Activated CD4-positive, alpha-beta T cell treated with anti-CD3 and anti-CD28 coated beads for 4 hours (primary cell): ENCODE results near the gene POLR2H.
"Not testable (repeated sequence)": the region's sequence is repeated elsewhere in the genome, so short reads cannot be mapped to it uniquely, and the experiment has no call there.

Experiments used
- DNase-seq, 2 donors: peaks; one replicate each; pipeline ENCODE4 v3.0.0-alpha.2; 2020

POLR2H gene

GRCh38 chr3:184336547-184337398 is 24.7 kb upstream of the POLR2H start:
- no peak for DNase-seq

DNA sequence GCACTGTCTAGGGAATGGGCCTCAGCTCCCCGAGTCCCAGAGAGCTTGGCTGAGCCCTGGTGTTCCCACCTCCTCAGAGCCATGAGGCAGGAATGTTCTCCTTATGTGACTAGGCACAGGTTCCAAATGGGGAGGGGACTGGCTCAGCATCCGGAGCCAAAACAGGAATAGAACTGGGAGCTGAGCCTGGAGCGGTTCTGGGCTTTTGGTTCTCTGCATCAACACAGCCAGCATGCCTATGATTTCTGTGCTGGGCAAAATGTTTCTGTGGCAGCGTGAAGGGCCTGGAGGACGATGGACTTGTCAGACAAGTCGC is 24.2 kb upstream of the POLR2H start, which contains the start of gene FAM131A:
TSS of gene FAM131A (plus strand) at position 202 of the 316 bp plus-strand sequence. CDS start at position 233, 31 bp downstream.
- DNase-seq, result no peak

- no peak for DNase-seq
Observed at GRCh38 chr3:184337981-184338380, 23.5 kb upstream of the POLR2H start.

GRCh38 chr3:184338511-184338945 is 23.0 kb upstream of the POLR2H start:
- DNase-seq, result no peak

- DNase-seq, result no peak
Observed at GRCh38 chr3:184339001-184339400, 22.5 kb upstream of the POLR2H start.

DNA sequence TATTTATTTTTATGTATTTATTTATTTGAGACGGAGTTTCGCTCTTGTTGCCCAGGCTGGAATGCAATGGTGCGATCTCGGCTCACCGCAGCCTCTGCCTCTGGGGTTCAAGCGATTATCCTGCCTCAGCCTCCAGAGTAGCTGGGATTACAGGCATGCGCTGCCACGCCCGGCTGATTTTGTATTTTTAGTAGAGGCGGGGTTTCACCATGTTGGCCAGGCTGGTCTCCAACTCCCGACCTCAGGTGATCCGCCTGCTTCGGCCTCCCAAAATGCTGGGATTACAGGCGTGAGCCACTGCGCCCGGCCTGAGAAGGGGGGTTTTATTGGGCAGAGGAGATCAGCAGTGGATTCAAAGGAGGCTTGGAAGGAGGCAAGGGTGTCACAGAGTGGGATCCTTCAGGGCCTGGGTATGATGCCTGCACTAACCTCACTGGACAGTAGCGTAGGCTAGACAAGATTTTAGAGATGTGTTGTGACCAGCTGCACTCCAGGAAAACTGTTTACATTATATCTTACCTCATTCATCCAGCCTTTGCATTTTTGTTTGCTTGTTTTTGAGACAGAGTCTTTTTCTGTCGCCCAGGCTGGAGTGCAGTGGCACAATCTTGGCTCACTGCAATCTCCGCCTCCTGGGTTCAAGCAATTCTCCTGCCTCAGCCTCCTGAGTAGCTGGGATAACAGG is 21.9 kb upstream of the POLR2H start:
- not testable (repeated sequence) for DNase-seq

GRCh38 chr3:184341925-184342324 is 19.6 kb upstream of the POLR2H start:
- no peak for DNase-seq

DNA sequence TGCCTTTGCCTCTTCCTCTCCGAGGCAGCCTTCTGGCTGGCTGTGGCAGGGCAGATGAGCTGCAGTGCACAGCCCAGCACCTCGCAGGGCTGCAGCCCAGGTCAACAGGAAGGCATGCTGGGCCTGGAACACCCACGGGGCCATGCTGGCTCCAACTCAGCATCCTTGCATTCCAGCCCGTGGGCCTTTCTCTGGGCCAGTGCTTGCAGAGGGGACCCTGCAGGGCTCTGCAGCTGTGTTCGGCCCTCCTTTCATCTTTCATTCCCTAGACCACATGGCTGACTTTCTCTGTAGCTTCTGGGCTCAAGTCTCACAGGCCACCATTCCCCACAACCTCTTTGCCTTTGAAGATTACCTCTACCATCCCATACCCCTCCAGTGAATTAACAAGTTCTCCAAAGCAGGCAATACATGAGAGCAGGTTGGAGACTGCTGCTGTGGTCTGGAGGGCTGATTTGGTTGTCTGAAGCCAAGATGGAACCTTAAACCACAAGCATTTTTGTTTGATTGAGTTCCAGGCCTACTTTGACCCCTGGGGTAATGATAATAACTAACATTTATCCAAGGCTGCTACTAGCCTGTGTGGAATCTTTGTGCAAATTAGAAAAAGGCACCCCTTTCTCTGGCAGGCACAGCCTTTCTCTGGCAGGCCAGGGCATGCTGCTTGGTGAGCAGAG is 18.2 kb upstream of the POLR2H start:
- no peak for DNase-seq

DNA sequence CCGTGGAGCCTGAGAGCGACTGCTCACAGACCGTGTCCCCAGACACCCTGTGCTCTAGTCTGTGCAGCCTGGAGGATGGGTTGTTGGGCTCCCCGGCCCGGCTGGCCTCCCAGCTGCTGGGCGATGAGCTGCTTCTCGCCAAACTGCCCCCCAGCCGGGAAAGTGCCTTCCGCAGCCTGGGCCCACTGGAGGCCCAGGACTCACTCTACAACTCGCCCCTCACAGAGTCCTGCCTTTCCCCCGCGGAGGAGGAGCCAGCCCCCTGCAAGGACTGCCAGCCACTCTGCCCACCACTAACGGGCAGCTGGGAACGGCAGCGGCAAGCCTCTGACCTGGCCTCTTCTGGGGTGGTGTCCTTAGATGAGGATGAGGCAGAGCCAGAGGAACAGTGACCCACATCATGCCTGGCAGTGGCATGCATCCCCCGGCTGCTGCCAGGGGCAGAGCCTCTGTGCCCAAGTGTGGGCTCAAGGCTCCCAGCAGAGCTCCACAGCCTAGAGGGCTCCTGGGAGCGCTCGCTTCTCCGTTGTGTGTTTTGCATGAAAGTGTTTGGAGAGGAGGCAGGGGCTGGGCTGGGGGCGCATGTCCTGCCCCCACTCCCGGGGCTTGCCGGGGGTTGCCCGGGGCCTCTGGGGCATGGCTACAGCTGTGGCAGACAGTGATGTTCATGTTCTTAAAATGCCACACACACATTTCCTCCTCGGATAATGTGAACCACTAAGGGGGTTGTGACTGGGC is 16.8 kb upstream of the POLR2H start:
- DNase-seq, result no peak

GRCh38 chr3:184345317-184346144 is 16.0 kb upstream of the POLR2H start:
- DNase-seq, result no peak

GRCh38 chr3:184346480-184347190 is 14.9 kb upstream of the POLR2H start:
- DNase-seq, result no peak

DNA sequence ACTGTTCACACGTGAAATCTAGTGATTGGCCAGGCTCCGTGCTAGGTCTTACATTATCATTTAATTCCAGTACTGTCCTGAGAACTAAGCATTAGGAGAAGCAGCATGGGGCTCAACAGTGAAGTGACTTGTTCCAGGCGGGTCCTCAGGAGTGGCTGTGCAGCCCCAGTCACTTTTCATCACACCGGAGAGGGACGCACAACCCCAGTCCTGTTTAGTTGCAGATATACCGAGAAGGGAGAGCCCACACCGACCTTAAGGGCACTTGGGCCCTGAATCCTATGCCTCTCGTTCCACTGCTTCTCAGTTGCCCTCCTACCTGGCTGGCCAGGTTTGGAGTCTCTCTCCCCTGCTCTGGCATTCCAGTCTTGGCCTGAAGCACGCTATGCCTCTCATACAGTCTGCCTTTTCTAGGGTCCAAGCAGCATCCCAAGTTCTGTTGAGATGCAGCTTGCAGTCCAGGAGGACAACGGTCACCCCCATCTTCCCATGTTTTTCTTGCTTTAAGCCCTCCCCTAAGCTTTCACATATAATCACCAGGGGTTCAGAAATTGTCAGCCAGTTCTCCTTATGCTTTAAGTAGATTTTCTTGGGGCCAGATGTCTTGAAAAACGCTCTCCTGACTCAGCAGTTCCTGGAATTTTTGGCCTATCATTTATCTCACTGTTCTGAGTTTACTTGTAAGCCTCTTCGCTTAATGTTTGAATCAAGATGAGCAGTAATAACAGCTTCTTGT is 14.0 kb upstream of the POLR2H start:
- DNase-seq, result no peak

DNA sequence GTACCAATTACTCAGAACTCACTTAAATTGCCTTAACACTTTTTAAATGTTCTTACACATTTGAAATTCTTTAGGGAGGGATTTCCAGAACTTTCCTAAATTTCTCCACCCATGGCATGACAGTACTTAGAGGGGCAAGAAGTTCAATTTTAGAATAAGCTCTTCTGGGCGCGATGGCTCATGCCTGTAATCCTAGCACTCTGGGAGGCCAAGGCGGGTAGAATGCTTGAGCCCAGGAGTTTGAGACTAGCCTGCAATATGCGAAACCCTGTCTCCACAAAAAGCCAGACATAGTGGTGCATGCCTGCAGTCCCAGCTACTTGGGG is 13.5 kb upstream of the POLR2H start:
- no peak for DNase-seq

DNA sequence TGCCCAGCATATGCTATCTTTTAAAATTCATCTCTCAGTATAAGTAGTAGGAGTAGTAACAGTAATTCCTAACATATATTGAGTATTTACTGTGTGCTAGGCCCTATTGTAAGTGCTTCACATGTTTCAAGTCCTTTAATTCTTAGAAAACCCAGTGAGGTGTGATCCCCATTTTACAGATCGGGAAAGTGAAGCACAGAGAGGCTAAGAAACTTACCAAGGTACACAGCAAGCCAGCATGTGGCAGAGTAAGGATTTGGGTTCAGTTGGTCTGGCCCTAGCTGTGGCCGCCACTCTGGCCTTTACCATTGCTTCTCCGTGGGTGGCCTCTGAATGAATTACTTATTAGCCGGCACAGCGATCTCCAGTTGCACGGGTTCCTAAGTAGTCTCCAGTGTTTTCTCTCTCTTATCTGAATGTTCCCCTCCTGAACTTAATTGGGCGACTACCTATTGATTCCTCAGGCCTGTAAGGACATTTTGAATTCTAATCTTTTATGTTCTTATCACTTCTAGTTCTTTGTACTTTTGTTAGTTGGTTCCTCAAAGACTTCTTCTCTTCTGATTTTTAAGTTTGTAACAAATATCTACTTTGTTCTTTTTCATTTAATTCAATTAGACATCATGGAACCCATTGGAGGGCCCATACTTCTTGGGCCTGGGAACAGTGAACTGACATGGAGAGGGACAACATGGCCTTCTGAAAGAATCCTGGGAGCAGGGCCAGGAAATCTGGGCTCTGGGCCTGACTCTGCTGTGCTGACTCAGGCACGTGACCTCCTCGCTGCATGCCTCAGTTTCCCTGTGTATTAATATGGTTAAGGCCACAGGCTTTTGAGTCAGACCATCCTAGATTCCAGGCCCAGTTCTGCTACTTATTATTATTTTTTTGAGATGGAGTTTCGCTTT is 11.7 kb upstream of the POLR2H start:
- DNase-seq, result no peak

- no peak for DNase-seq
Observed at GRCh38 chr3:184350618-184351017, 10.9 kb upstream of the POLR2H start.

- DNase-seq, result no peak
Observed at GRCh38 chr3:184351511-184352148, 9.9 kb upstream of the POLR2H start.

DNA sequence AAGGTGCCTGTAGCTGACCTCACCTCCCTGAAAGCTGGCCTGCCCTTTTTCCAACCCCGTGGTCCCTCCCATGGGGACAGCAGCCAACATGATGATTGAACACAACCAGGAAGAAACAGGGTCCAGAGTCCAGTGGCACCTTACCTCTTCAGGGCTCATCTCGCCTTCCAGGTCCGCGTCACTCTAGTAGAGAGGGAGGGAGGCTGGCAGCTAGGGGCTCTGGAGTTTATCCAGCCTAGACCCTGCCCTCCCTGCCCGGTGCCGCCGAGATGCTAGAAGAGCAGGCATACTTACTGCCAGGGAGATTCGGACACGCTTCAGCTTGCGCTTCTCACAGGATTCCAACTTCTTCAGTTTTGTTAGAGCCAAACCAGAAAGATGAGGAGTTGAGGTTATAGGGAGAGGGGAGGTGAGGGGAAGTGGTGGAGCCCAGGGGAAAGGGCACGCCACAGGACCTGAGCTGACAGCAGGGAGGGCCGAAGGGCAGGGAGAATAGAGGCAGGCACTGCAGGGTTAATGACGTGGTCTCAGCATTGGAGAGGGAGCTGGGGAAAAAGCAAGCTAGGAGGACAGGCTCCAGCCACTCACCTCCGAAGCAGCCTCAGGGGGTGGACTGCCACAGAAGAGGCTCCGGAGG is 9.2 kb upstream of the POLR2H start:
- DNase-seq, result no peak

- DNase-seq, result no peak
Observed at GRCh38 chr3:184352897-184353545, 8.5 kb upstream of the POLR2H start.
